ENCODE data around the gene PIK3R5.
A peak's percentile ranks its signal among the peaks of the same experiment; 100 is the strongest.
"Not testable (repeated sequence)": the region's sequence is repeated elsewhere in the genome, so short reads cannot be mapped to it uniquely, and the experiment has no call there.

The PIK3R5 gene

DNA sequence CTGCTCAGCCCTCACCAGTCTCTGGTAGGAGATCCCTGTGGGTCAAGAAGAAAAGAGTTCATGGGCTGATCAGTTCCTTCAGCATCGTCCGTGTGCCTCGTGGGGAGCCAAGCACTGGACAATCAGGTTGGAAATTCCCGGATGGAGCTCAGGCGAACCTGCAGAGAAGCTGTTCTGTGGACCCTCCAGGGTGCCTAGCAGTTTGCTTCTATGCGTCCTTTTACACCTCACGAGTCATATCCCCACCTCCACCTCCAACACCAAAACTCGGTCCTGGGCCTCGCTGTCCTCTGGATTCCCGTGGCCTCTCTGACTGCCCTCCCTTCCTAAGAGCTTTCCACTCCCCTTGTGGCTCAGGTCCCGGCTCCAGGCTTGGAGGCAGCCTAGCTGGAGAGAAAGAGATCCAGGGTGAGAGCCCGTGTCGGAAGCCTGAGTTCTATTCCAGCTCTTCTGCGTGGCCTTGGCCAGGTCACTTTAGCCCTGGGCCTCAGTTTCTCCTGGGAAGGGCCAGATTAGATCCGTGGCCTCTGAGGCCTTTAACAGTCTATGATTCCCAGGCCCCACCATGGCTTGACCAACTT lies 71.8 kb downstream of the PIK3R5 start:
- no peak for DNase-seq

DNA sequence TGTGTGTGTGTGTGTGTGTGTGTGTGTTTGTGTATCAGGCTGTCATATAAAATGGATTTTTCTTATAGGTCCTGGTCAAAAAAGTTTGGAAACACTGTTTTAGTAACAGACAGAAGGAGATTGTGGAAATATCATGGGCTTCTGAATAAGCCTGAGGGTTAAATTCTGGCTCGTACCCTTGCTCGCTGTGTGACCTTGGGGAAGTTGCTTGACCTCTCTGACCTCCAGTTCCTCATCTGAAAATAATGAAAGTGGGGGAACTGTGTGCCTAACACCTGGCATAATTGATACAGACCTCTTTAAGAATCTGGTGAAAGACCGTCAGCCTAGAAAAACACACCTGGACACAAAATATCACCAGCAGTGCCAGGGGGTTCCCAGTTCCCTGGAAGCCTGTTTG lies 72.4 kb downstream of the PIK3R5 start:
- no peak for DNase-seq

DNA sequence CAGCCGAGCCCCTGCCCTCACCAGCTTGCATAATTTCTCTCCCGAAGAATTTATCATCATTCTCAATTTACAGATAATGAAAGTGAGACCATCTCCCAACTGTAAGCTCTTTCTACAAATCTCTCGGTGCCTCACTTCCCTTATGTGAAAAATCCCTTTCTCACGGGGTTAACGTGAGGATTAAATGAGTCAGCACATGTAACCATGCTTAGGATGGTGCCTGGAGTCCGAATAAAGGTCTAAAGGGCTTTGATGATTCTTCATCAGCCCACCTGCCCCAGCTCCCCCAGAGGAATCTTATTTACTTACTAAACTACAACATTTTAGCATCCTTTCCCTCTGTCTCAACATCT lies 73.2 kb downstream of the PIK3R5 start:
- no peak for DNase-seq

DNA sequence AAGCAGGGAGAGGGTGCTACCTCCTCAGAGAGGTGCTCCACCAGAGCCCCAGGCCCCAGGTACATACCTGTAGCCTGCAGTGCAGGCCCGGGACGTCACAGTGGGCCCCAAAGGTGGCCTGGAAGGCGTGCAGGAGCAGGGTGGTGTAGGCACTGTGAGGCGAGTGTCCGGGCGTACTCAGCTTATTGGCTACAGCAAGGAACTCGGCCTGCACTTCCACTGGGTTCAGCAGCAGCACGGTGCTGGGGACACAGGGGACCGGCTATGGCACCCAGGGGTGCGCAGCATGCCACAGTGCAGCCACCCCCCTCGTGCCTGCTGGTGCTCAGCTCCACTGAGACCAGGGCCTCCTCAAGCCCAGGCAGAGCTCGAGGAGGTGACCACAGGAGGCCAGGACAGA lies 74.8 kb downstream of the PIK3R5 start:
- no peak for DNase-seq

DNA sequence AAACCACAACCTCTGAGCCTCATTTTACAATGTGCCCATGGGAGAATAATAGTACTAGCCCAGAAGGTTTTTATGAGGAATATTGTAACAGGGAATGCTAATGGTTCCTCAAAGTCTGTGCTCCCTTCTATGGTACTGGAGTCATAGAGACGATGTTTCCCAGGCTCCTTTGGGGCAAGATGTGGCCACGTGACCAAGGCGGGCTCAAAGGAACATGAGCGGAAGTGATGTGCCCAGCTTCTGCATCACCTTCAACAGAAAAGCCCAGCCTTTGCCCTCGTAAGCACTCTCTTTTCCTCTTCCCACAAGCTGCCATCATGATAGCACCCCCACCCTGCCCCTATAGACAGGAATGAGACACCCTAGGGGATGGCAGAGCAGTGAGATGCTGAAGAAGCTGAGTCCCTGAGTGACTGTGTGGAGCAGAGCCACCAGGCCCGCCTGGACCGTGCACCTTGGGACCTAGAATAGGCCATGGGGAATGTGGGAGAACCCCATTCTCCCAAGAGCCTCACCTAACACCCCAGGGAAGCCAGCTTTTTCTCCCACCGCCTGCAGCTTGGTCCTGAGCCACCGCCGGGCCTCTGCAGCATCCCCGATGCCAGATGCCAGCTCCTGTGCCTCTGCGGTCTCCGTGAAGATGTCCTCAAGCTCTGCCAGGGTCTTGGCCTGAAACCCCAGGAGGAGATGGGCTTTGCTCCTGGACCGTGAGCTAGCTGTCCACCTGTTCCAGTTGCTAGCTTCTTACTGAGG lies 75.9 kb downstream of the PIK3R5 start:
- no peak for DNase-seq

DNA sequence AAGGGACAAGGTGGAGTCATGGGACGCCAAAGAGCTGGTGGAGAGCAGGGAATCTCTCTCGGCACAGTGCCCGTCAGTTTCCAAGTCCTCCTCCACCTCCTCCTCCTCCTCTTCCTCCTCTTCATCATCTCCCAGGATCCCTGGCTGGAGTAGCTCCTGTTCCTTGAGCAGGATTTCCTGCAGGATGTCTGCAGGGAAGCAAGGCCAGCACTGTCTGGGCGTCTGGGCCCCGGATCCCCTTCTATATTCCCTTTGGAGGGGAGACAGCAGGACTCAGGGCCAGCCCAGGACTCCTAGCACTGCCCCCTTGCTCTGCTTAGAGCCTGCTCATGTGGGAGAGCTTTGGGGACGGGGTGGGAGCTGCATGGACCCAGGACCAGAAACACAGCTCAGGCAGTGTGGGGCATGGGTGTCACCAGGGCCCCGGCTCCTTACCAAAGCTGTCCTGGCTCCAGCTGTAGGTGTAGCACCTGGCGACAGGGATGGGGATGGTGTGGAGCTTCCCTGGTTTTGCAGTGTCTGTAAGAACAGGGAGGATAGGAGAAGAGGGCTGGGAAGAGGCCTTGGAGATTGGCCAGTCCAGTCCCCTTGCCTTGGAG lies 76.7 kb downstream of the PIK3R5 start:
- DNase-seq: no peak

DNA sequence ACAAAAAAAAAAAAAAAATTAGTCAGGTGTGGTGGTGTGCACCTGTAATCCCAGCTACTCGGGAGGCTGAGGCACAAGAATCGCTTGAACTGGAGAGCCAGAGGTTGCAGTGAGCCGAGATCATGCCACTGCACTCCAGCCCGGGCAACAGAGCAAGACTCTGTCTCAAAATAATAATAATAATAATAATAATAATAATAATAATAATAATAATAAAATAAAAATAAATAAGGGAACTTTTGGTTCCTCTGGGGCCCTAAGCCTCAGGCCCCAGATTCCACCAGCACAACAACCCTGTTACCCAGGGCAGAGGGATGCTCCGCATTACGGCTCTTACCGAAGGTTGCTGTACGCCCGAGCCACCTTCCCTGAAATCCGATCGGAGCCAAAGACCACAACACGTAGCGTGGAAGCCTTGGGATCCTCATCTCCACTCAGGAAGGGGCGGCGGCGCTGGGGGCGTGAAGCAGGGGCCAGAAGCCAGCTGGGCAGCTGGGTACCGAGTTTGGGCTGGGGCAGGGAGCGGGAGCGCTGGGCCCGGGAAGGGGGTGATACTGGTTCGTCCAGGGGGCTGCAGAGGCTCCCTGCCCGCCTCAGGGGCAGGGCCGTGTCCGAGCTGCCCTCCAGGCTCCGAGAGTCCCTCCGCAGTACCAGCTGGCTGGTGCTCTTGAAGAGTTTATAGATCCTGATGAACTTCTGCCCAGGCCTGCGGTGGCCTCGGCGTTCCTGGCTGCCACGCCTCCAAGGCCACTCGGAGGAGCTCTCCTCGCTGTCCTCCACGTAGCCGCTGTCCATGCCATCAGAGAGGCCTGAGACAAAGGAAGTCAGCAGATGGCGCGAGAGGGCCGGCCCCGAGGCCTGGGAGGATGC lies 77.4 kb downstream of the PIK3R5 start:
- peak in 1 of 2 experiments; percentile 4 for DNase-seq

DNA sequence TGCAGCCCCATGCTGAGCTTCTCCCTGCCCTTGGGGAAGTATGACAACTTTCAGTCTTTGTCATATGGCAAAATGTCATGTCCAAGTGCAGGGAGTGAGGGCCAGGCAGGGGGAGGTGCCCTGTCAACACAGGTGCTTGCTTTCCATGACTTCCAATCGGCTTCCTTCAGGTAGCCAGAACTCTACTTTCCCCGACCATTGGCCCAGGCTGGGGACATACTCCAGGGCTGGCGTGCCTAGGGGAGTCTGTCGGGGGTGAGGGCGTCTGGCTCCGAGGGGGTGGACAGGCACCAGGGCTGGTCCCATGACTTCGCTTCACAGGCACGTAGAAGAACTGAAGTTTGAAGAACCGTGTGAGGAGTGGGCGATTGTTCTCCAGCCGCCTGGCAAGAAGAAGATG lies 78.2 kb downstream of the PIK3R5 start:
- no peak for DNase-seq

DNA sequence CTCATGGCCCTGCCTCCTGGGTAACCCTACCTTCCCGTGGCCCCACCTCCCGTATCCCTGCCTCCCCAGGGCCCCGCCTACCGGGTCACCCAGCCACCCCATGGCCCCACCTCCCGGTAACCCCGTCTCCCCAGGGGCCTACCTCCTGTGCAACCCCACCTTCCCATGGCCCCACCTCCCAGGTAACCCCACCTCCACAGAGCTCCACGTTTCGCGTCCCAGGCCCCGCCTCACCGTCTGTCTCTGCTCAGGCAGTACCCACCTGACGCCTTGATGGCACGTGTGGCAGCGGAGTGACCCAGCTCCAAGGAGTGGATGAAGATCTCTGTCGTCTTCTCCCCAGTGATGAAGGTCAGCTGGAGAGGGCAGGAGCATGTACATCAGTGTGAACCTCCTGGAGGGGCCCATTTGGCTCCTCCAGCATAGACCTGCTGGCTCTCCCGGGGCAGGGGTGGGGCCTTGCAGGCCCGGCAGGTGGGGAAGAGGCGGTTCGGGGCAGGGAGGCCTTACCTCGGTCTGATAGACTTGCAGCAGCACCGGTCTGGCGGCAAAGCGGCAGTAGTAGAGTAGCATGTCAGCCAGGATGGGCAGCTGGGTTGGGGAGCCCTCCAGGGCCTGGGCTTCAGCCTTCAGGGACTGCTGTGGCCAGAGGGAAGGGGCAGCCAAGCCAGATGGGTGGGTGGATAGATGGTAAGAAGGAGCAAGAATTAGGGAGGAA lies 79.4 kb downstream of the PIK3R5 start:
- no peak for DNase-seq

DNA sequence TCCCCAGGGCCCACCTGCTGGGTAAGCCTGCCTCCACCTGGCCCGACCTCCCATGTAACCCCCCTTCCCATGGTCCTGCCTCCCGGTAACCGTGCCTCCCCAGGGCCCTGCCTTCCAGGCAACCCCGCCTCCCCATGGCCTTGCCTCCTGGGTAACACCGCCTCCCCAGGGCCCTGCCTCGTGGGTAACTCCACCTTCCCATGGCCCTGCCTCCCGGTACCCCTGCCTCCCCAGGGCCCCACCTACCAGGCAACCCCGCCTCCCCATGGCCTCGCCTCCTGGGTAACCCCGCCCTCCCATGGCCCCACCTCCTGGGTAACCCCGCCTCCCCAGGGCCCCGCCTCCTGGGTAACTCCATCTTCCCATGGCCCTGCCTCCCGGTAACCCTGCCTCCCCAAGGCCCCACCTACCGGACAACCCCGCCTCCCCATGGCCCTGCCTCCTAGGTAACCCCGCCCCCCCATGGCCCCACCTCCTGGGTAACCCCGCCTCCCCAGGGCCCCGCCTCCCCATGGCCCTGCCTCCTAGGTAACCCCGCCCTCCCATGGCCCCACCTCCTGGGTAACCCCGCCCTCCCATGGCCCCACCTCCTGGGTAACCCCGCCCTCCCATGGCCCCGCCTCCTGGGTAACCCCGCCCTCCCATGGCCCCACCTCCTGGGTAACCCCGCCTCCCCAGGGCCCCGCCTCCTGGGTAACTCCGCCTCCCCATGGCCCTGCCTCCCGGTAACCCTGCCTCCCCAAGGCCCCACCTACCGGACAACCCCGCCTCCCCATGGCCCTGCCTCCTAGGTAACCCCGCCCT lies 80.1 kb downstream of the PIK3R5 start:
- not testable (repeated sequence) for DNase-seq

DNA sequence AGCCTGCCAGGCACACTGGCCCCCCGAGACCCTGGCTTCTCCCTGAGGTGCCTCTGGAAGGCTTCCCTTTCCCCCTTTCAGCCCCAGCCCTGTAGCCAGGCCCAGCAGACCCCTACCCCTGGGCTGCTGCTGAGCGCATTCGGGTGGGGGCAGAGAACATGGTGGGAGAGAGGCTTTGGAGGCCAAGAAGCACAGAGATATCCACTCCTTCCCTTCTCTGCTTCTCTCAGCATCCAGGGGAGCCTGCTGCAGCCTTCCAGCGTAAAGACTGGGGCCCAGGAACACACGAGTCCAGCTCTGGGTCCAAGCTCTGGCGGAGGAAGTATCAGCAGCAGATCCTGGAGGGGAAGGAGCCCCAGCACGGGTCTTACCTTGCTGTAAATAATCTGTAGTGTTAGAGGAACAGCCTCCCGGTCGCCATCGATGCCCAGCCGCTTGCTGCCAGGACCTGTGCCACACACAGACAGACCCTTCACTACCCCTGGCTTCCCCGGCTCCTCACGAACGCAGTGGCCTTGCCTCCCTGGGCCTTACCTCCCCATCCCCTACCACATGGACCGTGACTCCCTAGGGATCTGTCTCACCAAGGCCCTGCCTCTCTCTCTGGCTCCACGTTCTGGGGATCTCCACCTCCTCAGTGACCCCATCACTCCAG lies 81.0 kb downstream of the PIK3R5 start:
- no peak for DNase-seq

DNA sequence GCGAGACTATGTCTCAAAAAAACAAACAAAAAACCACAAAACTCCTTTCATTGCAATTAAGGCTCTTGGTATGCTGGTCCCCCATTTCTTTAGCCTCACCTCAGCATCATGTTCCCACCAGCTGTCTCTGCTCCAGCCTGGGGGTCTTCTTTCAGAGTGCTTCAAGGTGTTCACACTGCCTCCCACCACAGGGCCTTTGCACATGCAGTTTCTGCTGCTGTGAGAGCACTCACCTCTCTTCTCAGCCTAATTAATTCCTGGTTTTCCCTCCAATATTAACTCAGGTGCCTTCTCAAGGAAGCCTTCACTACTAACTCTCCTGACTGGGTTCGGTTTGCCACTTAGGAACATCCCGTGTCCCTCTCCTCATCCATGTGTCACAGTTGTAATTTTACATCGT lies 82.2 kb downstream of the PIK3R5 start:
- no peak for DNase-seq

DNA sequence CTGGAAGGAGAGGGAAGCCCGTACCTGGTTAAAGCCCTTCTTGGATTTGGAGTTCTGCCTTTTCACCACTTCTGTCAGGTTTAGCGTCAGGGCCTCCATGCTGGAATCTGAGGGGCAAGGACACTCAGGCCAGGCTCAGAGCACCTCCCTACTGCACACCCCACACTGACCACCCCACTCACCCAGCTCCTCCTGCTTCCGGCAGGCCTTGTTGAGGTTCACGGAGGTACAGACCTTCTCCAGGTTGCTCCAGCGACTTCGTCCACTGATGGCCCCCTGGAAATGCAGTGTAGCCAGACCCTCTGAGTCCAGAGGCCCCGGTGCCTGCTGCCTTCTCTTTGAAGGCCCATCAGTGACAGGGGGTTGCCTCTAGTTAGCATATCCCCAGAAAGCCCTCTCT lies 83.9 kb downstream of the PIK3R5 start:
- no peak for DNase-seq

DNA sequence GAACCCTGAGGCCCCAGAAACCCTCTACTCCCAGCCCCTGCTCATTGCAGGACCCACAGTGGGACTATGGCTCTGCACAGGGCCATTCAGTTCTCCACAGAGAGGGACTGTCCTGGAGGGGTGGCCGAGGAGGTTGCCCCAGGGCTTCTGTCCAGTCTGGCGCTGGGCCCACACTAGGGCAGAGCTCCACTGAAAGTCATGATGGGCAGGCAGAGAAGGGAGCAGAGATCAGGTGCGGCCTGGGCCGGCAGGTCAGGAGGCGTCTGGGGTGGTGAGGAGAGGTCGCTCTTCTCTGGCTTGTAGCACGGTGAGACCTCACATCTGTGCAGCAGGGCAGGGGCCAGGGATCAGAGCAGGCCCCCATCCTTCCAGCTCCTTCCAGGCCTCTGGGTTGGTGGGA lies 85.0 kb downstream of the PIK3R5 start:
- DNase-seq: no peak

DNA sequence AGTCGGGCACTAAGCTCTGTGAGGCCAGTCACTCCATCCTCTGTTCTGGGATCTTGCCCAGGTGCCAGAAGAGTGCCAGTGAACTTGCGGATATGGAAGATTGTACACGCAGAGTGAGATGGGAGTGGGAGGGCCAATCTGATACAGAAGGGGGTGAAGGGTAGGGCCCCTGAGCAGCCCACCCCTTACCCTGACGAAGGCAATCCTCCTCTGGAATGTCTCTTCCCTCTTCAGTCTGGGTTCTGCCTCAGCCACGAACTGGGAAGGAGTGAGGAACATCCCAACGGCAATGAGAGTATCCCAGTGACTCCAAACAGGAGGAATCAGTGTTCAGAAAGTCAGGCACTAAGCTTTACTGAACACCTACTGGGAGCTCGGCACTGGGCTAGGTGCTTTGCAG lies 86.1 kb downstream of the PIK3R5 start:
- no peak for DNase-seq

DNA sequence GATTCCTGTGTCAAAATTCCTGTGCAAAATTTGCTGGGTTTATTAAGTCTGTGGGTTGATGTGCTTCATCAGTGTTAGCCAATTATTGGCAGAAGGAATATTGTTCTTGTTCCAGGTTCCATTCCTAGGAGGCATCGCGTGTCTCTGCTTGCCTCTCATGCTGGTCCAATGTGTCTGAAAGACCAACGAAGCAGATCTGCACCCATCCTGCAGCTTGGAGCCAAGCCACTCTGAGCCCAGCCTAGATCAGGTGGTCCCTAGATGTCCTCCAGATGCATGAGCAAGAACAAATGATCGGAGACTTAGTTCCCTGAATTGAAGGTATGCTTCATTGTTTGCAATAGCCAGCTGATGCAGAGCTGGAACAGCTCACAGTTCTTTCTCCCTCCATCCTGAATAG lies 87.5 kb downstream of the PIK3R5 start:
- no peak for DNase-seq

DNA sequence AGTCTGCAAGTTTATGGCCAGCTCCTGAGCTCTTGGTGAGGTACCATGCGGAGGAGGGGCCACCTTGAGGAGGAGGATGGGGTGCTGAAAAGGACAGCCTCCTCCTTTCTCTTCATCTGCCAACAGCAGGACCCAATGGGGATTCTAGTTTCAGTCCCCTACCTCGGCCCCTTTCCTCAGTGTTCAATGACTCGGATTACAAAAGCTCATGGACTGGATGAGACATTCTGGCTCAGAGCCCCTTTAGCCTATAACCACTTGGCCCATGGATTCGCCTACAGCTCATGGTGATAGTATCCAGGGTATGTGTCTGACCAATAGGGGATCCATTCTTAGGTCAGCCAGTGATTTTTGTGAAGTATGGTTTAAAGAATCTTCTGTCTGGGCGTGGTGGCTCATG lies 89.5 kb downstream of the PIK3R5 start:
- no peak for DNase-seq

DNA sequence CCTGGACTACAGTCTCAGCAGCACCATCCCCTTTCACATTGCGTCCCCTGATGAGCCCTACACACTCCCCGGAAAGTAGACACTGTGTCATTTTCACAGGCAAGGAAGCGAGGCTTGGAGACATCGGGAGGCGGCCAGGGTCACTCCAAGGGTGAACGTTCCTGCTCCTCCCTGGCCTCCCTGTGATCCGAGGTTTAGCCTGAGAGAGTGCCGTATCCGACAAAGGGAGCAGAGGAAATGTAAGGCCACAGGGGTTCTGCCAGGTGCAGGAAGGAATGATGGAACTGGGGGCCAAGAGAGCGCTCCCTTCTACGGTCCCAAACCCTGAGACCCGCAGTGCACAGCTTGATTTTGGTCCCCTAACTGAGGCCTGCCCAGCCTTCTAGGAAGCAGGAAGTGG lies 90.1 kb downstream of the PIK3R5 start:
- no peak for DNase-seq

DNA sequence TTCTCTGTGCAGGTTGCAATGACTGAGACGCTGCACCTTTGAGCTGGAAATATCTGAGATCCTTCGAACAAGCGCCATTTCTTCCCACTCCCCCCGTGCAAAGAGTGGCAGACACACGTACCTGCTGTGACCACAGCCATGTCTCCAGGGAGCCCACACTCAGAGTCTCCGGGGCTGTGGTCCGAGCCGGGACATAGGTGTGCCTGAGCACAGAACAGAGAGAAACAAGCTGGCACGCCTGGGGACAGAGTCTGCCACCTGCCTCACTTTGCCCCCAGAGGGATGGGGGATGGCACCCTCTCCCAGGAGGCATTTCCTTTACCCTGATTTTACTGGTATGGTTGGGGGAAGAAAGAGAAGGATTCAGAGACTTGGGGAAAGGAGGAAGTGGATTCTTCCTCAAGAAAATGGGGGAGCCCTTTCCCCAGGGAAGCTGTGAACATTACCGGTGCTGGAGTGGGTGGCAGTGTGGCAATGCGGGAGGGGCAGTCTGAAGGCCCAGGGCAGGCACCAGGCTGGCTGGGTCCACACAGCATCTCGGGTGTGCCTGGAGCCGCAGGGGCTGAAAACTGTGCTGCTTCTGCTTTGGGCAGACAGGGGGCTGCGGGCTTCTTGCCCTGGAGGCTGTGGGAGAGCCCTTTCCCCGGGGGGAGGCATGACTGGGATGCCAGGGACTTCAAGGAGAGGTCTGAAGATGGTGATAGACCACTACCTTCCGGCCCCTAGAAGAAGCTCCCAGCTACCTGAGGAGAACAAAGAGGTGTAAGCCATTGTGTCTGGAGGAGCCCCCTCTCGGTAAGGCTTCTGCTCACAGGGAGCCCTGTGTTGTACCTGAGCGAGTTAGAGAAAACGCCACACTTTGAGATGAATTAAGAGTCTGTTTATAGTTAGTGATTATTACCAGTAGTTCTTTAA lies 91.4 kb downstream of the PIK3R5 start:
- DNase-seq: no peak

DNA sequence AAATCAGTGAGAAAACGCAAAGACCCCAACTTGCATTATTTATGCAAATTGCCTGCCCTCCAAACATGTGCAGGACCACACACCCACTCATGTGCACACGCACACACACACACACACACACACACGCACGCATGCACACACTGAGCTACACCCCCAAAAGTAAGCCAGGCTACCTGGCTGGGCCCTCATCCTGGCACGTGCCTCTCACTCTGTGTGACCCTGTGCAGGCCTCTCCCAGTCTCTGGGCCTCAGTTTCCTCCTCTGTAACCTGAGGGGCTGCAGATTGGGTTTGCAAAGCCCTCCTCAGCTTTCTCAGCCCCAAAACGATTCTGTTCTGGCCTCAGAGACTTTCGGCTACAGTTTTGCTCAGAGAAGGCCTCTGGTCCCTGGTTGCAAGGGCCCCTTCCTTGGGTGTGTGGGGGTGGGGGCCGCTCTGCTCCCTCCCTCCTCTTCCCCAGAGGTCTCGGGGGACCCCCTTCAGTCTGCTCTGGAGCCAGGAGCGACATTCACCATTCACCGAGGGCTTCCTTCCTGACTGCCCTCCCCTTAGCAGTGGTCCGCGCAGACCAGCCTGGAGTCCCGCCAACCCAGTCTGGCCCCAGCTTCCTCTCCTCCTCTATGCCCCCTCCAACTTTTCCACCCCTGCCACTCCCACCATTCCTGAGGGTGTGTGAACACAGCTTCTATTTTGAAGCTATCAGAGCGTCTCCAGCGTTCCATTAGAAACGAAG lies 92.6 kb downstream of the PIK3R5 start:
- DNase-seq: no peak

All from NCI-H446 (cell line).